ENCODE results near the gene DNASE1. TPM values are rescaled to one million over a fixed set of nuclear protein-coding genes. Genes with fewer than 3 reads are reported as not detected.

Gene DNASE1
- total RNA-seq, 1 donor from 2014 or later, result 14.3 TPM

DNA sequence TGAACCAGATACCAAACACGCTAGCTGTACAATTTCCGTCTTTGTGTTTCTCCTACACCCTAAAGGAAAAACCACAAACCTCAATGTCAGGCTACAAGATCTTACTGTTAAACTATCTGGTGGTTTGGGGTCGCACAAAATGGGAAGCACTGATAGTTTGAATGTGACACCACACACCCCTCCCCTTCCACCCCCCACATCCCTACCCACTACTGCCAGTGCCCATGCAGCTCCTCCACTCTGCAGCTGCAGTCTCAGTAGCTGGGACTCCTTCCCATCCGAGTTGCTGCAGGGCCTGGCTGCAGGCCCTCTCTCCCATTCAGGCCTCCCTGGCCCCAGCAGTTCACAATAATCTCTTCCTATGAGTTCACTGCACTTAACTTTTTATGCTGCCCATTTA is 44.5 kb downstream of the DNASE1 start:
- no peaks in the 10 kb centered on the region for H3K27me3 ChIP-seq (ENCODE audit: low read depth)
- H3K9me3 ChIP-seq, result no peaks in the 10 kb centered on the region
- no peaks in the 10 kb centered on the region for H3K4me1 ChIP-seq
- no peak overlapping the region for H3K4me3 ChIP-seq
- peaks cover 3% of the 10 kb centered on the region for H3K36me3 ChIP-seq
- DNase-seq, result no peak
- TF ChIP-seq, protein P1, sequence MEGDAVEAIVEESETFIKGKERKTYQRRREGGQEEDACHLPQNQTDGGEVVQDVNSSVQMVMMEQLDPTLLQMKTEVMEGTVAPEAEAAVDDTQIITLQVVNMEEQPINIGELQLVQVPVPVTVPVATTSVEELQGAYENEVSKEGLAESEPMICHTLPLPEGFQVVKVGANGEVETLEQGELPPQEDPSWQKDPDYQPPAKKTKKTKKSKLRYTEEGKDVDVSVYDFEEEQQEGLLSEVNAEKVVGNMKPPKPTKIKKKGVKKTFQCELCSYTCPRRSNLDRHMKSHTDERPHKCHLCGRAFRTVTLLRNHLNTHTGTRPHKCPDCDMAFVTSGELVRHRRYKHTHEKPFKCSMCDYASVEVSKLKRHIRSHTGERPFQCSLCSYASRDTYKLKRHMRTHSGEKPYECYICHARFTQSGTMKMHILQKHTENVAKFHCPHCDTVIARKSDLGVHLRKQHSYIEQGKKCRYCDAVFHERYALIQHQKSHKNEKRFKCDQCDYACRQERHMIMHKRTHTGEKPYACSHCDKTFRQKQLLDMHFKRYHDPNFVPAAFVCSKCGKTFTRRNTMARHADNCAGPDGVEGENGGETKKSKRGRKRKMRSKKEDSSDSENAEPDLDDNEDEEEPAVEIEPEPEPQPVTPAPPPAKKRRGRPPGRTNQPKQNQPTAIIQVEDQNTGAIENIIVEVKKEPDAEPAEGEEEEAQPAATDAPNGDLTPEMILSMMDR (IDR thresholded peaks at IDR 0.05), result no peak
- no peak overlapping the region for H3K27ac ChIP-seq
- no peak for ATAC-seq
- intact Hi-C loops (cut with DNase I), result no loop called here

DNA sequence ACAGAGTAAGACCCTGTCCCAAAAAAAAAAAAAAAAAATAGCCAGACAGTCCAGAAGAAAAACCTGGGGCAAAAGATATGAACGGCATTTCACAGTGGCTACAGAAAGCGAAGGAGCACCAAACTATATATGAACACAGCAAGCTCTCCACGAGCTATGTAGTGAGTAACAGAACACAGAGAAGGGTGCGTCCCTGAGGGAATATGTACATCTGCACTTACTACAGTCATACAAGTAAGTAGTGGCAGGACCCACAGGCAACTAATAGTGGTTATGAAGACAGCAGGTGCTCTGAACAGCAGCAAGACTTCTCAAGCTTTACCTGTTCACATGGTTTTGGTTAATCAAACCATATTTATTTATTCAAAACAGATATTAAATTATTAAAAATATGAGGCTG is 47.0 kb downstream of the DNASE1 start:
- DNase-seq, result no peak
- intact Hi-C loops (cut with DNase I), result no loop called here
- Histone ChIP-seq H3K27me3 (ENCODE audit: low read depth) (no peaks in the 10 kb centered on the region), H3K4me1 (no peaks in the 10 kb centered on the region), H3K36me3 (peaks cover 3% of the 10 kb centered on the region), H3K4me3 (no peak overlapping the region), H3K27ac (no peak overlapping the region), H3K9me3 (no peaks in the 10 kb centered on the region)
- no peak for ATAC-seq
- TF ChIP-seq, protein P1 (IDR thresholded peaks at IDR 0.05), result no peak

DNA sequence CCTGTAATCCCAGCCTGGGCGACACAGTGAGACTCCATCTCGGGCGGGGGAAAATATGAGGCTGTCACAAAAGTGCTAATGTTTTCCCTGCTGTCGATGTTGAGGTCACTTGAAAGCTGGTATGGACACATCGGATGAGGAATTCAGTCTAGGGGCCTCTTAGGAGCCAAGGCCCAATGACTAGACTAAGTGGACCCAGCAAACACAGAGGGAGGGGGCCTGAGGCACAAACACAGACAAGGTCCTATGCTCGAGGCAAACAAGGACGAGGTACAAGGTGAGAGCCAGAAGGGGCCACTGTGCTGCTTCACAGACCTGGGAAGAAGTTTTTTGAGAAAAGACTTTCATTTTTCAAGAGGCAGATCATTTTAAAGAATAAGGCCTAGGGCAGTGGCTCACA is 47.6 kb downstream of the DNASE1 start:
- Histone ChIP-seq H3K27ac (no peak overlapping the region), H3K4me3 (no peak overlapping the region), H3K27me3 (ENCODE audit: low read depth) (no peaks in the 10 kb centered on the region), H3K4me1 (no peaks in the 10 kb centered on the region), H3K9me3 (no peaks in the 10 kb centered on the region), H3K36me3 (peaks cover 3% of the 10 kb centered on the region)
- ATAC-seq (no peak), DNase-seq (no peak)
- intact Hi-C loops (cut with DNase I), result no loop called here
- TF ChIP-seq, protein P1 (IDR thresholded peaks at IDR 0.05), result no peak

DNA sequence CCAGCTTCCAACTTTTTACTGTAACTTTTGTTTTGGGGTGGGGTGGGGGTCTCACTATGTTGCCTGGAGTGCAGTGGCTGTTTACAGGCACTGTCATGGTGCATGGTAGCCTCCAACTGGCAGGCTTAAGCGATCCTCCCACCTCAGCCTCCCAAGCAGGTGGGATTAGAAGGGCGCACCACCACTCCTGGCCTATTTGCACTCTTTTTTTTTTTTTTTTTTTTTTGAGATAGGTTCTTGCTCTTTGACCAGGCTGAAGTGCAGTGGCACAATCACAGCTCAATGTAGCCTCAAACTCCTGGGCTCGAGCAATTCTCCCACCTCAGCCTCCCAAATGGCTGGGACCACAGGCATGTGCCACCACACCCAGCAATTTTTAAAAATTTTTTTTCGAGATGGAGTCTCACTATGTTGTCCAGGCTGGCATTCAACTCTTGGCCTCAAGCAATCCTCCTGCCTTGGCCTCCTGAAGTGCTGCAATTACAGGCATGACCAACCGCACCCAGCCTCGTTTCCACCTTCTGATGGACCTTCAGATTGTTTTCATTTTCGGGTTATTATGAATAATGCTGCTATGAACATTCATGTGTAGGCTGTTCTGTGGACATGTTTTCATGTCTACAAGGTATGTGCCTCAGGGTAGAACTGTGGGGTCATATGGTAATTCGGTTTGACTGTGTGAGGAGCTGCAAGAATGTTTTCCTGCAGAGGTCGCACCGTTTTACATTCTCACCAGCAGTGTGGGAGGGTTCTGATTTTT is 51.9 kb downstream of the DNASE1 start:
- intact Hi-C loops (cut with DNase I), result no loop called here
- no peak overlapping the region for H3K4me3 ChIP-seq

More for the DNA sequence above, 51.9 kb downstream of the DNASE1 start:
- Histone ChIP-seq H3K36me3 (peaks cover 3% of the 10 kb centered on the region), H3K9me3 (no peaks in the 10 kb centered on the region), H3K27ac (no peak overlapping the region), H3K27me3 (ENCODE audit: low read depth) (no peaks in the 10 kb centered on the region), H3K4me1 (no peaks in the 10 kb centered on the region)
- TF ChIP-seq, protein P1 (IDR thresholded peaks at IDR 0.05), result no peak
- ATAC-seq (no peak), DNase-seq (no peak)

Other genes with a start within 250 kb of the DNASE1 start
- 4.4 TPM for gene ZNF597, start 211.2 kb upstream of the DNASE1 start, total RNA-seq
- 56.3 TPM for gene NAA60, start 211.0 kb upstream of the DNASE1 start, total RNA-seq
- gene C16orf90, start 159.2 kb upstream of the DNASE1 start, total RNA-seq, result not detected
- 30.3 TPM for gene CLUAP1, start 153.7 kb upstream of the DNASE1 start, total RNA-seq
- gene NLRC3, start 77.3 kb upstream of the DNASE1 start, total RNA-seq, result 3.9 TPM
- gene SLX4, start 43.1 kb upstream of the DNASE1 start, total RNA-seq, result 5.7 TPM
- 51.8 TPM for gene TRAP1, start 62.8 kb downstream of the DNASE1 start, total RNA-seq
- 78.3 TPM for gene CREBBP, start 226.0 kb downstream of the DNASE1 start, total RNA-seq